ENCODE results near the gene SPATS2.
A peak's percentile ranks its signal among the peaks of the same experiment; 100 is the strongest.
"Not testable (repeated sequence)": the region's sequence is repeated elsewhere in the genome, so short reads cannot be mapped to it uniquely, and the experiment has no call there.

The SPATS2 gene

GRCh38 chr12:49367381-49368239 is at the start of gene SPATS2:
Gene SPATS2, plus strand, starts transcription at chr12:49367462. Its CDS starts 93,551 bp downstream, at chr12:49461013.
- DNase-seq (ENCODE audit: low spot score), result no peak

GRCh38 chr12:49320411-49321103 is 46.7 kb upstream of the SPATS2 start:
- DNase-seq (ENCODE audit: low spot score), result not testable (repeated sequence)

GRCh38 chr12:49322367-49322707 is 44.9 kb upstream of the SPATS2 start:
- DNase-seq (ENCODE audit: low spot score), result no peak

- DNase-seq (ENCODE audit: low spot score), result peak; percentile 98
Observed at GRCh38 chr12:49322708-49323523, 44.3 kb upstream of the SPATS2 start, which contains the start of gene TROAP. Gene TROAP, plus strand, starts transcription at chr12:49323255. Its CDS starts 354 bp downstream, at chr12:49323609.

- DNase-seq (ENCODE audit: low spot score), result no peak
Observed at GRCh38 chr12:49323524-49324097, 43.7 kb upstream of the SPATS2 start.

GRCh38 chr12:49325606-49326005 is 41.7 kb upstream of the SPATS2 start:
- DNase-seq (ENCODE audit: low spot score), result no peak

- no peak for DNase-seq (ENCODE audit: low spot score)
Observed at GRCh38 chr12:49327368-49327767, 39.9 kb upstream of the SPATS2 start.

- DNase-seq (ENCODE audit: low spot score), result no peak
Observed at GRCh38 chr12:49327887-49328286, 39.4 kb upstream of the SPATS2 start.

- DNase-seq (ENCODE audit: low spot score), result no peak
Observed at GRCh38 chr12:49328816-49329215, 38.4 kb upstream of the SPATS2 start.

GRCh38 chr12:49330032-49330619 is 37.1 kb upstream of the SPATS2 start:
- no peak for DNase-seq (ENCODE audit: low spot score)

- DNase-seq (ENCODE audit: low spot score), result no peak
Observed at GRCh38 chr12:49330631-49331379, 36.5 kb upstream of the SPATS2 start.

- DNase-seq (ENCODE audit: low spot score), result peak; percentile 96
Observed at GRCh38 chr12:49331380-49332222, 35.7 kb upstream of the SPATS2 start.

- no peak for DNase-seq (ENCODE audit: low spot score)
Observed at GRCh38 chr12:49332441-49332861, 34.8 kb upstream of the SPATS2 start.

- no peak for DNase-seq (ENCODE audit: low spot score)
Observed at GRCh38 chr12:49332891-49333371, 34.3 kb upstream of the SPATS2 start.

GRCh38 chr12:49333778-49334177 is 33.5 kb upstream of the SPATS2 start:
- not testable (repeated sequence) for DNase-seq (ENCODE audit: low spot score)

GRCh38 chr12:49334226-49334625 is 33.0 kb upstream of the SPATS2 start:
- no peak for DNase-seq (ENCODE audit: low spot score)

GRCh38 chr12:49334681-49335080 is 32.6 kb upstream of the SPATS2 start:
- DNase-seq (ENCODE audit: low spot score), result no peak

- no peak for DNase-seq (ENCODE audit: low spot score)
Observed at GRCh38 chr12:49335118-49335954, 31.9 kb upstream of the SPATS2 start.

All from HuH-7 (cell line).